ENCODE results near the gene DNAH3. TPM values are rescaled to one million over a fixed set of nuclear protein-coding genes. Genes with fewer than 3 reads are reported as not detected.

DNAH3 gene
- total RNA-seq, 1 experiment from 2014 or later: 0.70 TPM

GRCh38 chr16:20920799-20921198 lies 229.8 kb downstream of the DNAH3 start:
- ChIA-PET POLR2A (ENCODE audit: unreplicated experiment) (no interaction called here), CTCF (interaction anchor here (1.2 kb wide), 1 partner anchor 70 kb away, joined by 3 read pairs; no protein-coding TSS in a partner anchor)
- Histone ChIP-seq H2AFZ (no peak overlapping the region), H3K79me2 (ENCODE audit: low read depth) (no peaks in the 10 kb centered on the region), H3K36me3 (ENCODE audit: low read depth) (0 out of 2 replicates have a peak, but pooled peaks cover 3% of the 10 kb centered on the region), H3K27ac (no peak overlapping the region), H3K27me3 (ENCODE audit: insufficient read depth, low read depth) (no peaks in the 10 kb centered on the region), H3K4me1 (replicated peaks; ENCODE audit: insufficient read depth) (no peaks in the 10 kb centered on the region), H3F3A (ENCODE audit: insufficient read depth, low read depth) (0 out of 2 replicates have a peak, but pooled peaks cover 6% of the 10 kb centered on the region), H4K20me1 (ENCODE audit: insufficient read depth) (no peaks in the 10 kb centered on the region), H3K9me3 (ENCODE audit: insufficient read depth, low read depth) (no peaks in the 10 kb centered on the region), H3K9me2 (ENCODE audit: insufficient read depth) (no peaks in the 10 kb centered on the region), H3K4me3 (no peak overlapping the region), H3K4me2 (no peak overlapping the region)
- TF ChIP-seq EZH2 (IDR thresholded peaks at IDR 0.05; ENCODE audit: low read depth) (no peak), CTCF (conservative IDR thresholded peaks at IDR 0.05) (no peak)
- BruUV-seq (replicated peaks): no TSS peak
- intact Hi-C loops (cut with micrococcal nuclease; ENCODE audit: unreplicated experiment): no loop called here
- no peak for DNase-seq

GRCh38 chr16:20920091-20920490 lies 230.6 kb downstream of the DNAH3 start:
- no peak overlapping the region for H3K27ac ChIP-seq
- DNase-seq: no peak
- H3K4me2 ChIP-seq: no peak overlapping the region
- H4K20me1 ChIP-seq (ENCODE audit: insufficient read depth): no peaks in the 10 kb centered on the region
- no peaks in the 10 kb centered on the region for H3K9me2 ChIP-seq (ENCODE audit: insufficient read depth)
- H2AFZ ChIP-seq: no peak overlapping the region
- H3F3A ChIP-seq (ENCODE audit: insufficient read depth, low read depth): 0 out of 2 replicates have a peak, but pooled peaks cover 6% of the 10 kb centered on the region
- no peak overlapping the region for H3K4me3 ChIP-seq
- CTCF ChIA-PET: interaction anchor here (1.2 kb wide), 1 partner anchor 70 kb away, joined by 3 read pairs; no protein-coding TSS in a partner anchor
- TF ChIP-seq EZH2 (IDR thresholded peaks at IDR 0.05; ENCODE audit: low read depth) (no peak), CTCF (conservative IDR thresholded peaks at IDR 0.05) (no peak)
- POLR2A ChIA-PET (ENCODE audit: unreplicated experiment): no interaction called here
- intact Hi-C loops (cut with micrococcal nuclease; ENCODE audit: unreplicated experiment): no loop called here
- 0 out of 2 replicates have a peak, but pooled peaks cover 3% of the 10 kb centered on the region for H3K36me3 ChIP-seq (ENCODE audit: low read depth)
- BruUV-seq (replicated peaks): no TSS peak
- no peaks in the 10 kb centered on the region for H3K9me3 ChIP-seq (ENCODE audit: insufficient read depth, low read depth)
- H3K27me3 ChIP-seq (ENCODE audit: insufficient read depth, low read depth): no peaks in the 10 kb centered on the region
- no peaks in the 10 kb centered on the region for H3K79me2 ChIP-seq (ENCODE audit: low read depth)
- H3K4me1 ChIP-seq (replicated peaks; ENCODE audit: insufficient read depth): no peaks in the 10 kb centered on the region

- H2AFZ ChIP-seq: no peak overlapping the region
- H3K4me1 ChIP-seq (replicated peaks; ENCODE audit: insufficient read depth): peaks cover 13% of the 10 kb centered on the region
- peaks cover 5% of the 10 kb centered on the region; the same call in 1 of the 2 replicates for H3K79me2 ChIP-seq (ENCODE audit: low read depth)
- no peak overlapping the region for H3K27ac ChIP-seq
- no peaks in the 10 kb centered on the region for H3K27me3 ChIP-seq (ENCODE audit: insufficient read depth, low read depth)
- H3K36me3 ChIP-seq (ENCODE audit: low read depth): 0 out of 2 replicates have a peak, but pooled peaks cover 3% of the 10 kb centered on the region
- no peaks in the 10 kb centered on the region for H4K20me1 ChIP-seq (ENCODE audit: insufficient read depth)
- peaks cover 12% of the 10 kb centered on the region; the same call in 1 of the 2 replicates for H3F3A ChIP-seq (ENCODE audit: insufficient read depth, low read depth)
- H3K9me3 ChIP-seq (ENCODE audit: insufficient read depth, low read depth): no peaks in the 10 kb centered on the region
- intact Hi-C loops (cut with micrococcal nuclease; ENCODE audit: unreplicated experiment): no loop called here
- POLR2A ChIA-PET (ENCODE audit: unreplicated experiment): no interaction called here
- no peak for DNase-seq
- TF ChIP-seq CTCF (conservative IDR thresholded peaks at IDR 0.05) (no peak), EZH2 (IDR thresholded peaks at IDR 0.05; ENCODE audit: low read depth) (no peak)
- no TSS peak for BruUV-seq (replicated peaks)
- no peaks in the 10 kb centered on the region for H3K9me2 ChIP-seq (ENCODE audit: insufficient read depth)
- CTCF ChIA-PET: no interaction called here
- no peak overlapping the region for H3K4me3 ChIP-seq
- no peak overlapping the region for H3K4me2 ChIP-seq
These were observed 232.0 kb downstream of the DNAH3 start for GRCh38 chr16:20918486-20919239.

Measured in PC-9 (cell line).